SKM-1 (cell line): ENCODE data around the gene NDUFS2.

ENCODE experiments used
- DNase-seq: peaks from one replicate; lab custom pipeline; 2025; ENCODE audit not compliant: unreplicated experiment; lab: John Stamatoyannopoulos, UW

The NDUFS2 gene

GRCh38 chr1:161172349-161172748 is 29.8 kb upstream of the NDUFS2 start:
- DNase-seq: no peak

- no peak for DNase-seq
Observed at GRCh38 chr1:161172776-161173376, 29.3 kb upstream of the NDUFS2 start.

GRCh38 chr1:161173711-161174110 is 28.5 kb upstream of the NDUFS2 start:
- DNase-seq: no peak

- DNase-seq: no peak
Observed at GRCh38 chr1:161174911-161175310, 27.3 kb upstream of the NDUFS2 start.

- no peak for DNase-seq
Observed at GRCh38 chr1:161175771-161176453, 26.3 kb upstream of the NDUFS2 start.

GRCh38 chr1:161176468-161177111 is 25.6 kb upstream of the NDUFS2 start:
- no peak for DNase-seq

GRCh38 chr1:161177112-161177935 is 24.8 kb upstream of the NDUFS2 start, which contains the start of gene B4GALT3:
Gene B4GALT3, minus strand, starts transcription at chr1:161177507. Its CDS starts 1,447 bp downstream, at chr1:161176060.
- DNase-seq: peak; percentile 85

- DNase-seq: no peak
Observed at GRCh38 chr1:161177936-161178244, 24.3 kb upstream of the NDUFS2 start.

GRCh38 chr1:161179698-161180097 is 22.5 kb upstream of the NDUFS2 start:
- no peak for DNase-seq

- DNase-seq: no peak
Observed at GRCh38 chr1:161180639-161181038, 21.5 kb upstream of the NDUFS2 start.

- DNase-seq: no peak
Observed at GRCh38 chr1:161182214-161182613, 20.0 kb upstream of the NDUFS2 start.

- DNase-seq: peak; percentile 99
Observed at GRCh38 chr1:161185282-161185682, 16.9 kb upstream of the NDUFS2 start.

GRCh38 chr1:161185732-161186311 is 16.3 kb upstream of the NDUFS2 start:
- peak; percentile 99 for DNase-seq

GRCh38 chr1:161187311-161187710 is 14.9 kb upstream of the NDUFS2 start:
- no peak for DNase-seq

GRCh38 chr1:161188381-161188780 is 13.8 kb upstream of the NDUFS2 start:
- DNase-seq: no peak

- no peak for DNase-seq
Observed at GRCh38 chr1:161189036-161189435, 13.1 kb upstream of the NDUFS2 start.

- no peak for DNase-seq
Observed at GRCh38 chr1:161190962-161191521, 11.1 kb upstream of the NDUFS2 start.

- no peak for DNase-seq
Observed at GRCh38 chr1:161191971-161192370, 10.2 kb upstream of the NDUFS2 start.

GRCh38 chr1:161192476-161193465 is 9.4 kb upstream of the NDUFS2 start:
- peak; percentile 88 for DNase-seq
